HG03175 (cell line): Measurements from ENCODE around the gene BAX.

Experiments
- ATAC-seq: cut with Tn5 transposase; IDR thresholded peaks from one replicate; pipeline ENCODE4 v1.9.1; 2021; ENCODE audit warnings: mild to moderate bottlenecking, moderate library complexity; ENCODE audit not compliant: unreplicated experiment

Gene BAX

DNA sequence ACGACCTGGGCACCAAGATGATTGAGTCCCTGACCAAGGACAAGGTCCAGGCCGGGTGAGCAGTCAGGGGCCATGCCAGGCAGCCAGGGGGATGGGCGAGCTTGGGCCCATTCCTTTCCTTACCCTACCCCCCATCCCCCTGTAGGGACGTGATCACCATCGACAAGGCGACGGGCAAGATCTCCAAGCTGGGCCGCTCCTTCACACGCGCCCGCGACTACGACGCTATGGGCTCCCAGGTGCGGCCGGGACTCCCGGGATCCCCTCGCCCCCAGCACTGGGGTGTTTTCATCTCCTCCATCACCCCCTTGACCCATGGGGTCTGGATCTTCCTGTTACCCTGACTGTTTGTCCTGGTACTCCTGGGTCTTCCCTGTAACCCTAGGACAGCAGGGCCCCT lies 55.2 kb downstream of the BAX start:
- no peak for ATAC-seq

DNA sequence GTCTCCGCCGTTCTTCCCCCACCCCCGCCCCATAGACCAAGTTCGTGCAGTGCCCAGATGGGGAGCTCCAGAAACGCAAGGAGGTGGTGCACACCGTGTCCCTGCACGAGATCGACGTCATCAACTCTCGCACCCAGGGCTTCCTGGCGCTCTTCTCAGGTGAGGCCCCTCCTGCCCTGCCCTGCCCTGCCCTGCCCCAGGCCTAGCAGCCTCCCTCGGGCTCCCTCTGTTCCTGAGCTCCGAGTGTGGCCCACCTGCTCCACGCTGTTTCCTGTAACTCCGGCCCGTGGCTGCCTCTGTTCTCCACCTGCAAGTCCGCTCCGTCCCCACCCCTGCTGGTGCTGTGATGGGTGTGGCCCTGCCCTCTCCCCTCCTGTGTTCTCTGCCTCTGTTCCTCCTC lies 55.8 kb downstream of the BAX start:
- no peak for ATAC-seq

DNA sequence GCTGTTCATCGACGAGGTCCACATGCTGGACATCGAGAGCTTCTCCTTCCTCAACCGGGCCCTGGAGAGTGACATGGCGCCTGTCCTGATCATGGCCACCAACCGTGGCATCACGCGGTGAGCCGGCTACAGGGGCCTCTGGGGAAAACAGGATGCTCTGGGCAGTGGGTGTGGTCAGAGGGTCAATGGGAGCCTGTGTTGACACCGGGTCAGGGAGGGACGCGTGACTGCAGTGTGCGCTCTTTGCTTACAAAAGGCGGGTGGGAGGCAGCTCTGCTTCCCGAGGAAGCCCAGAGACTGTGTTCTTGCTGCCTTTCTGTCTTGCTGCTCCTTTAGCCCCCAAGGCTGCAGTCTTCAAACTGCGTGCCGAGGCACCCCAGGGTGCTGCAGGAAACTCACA lies 56.5 kb downstream of the BAX start:
- ATAC-seq = no peak
